IPS DF 6.9 (cell line): Measurements from ENCODE around the gene TMEM269.

ENCODE experiments used
- DNase-seq: peaks from one replicate; pipeline ENCODE4 v3.0.0-alpha.2; 2013; ENCODE audit warnings: low read depth, low spot score
- H3K27ac ChIP-seq: one replicate; pipeline ENCODE4 v1.5.1; 2013; ENCODE audit warnings: low read length, control low read depth
- H3K27me3 ChIP-seq: 2 replicates; pipeline ENCODE4 v1.6.1; 2013; ENCODE audit warnings: mild to moderate bottlenecking, low read length; ENCODE audit not compliant: control insufficient read depth, insufficient read depth
- H3K36me3 ChIP-seq: 2 replicates; pipeline ENCODE4 v1.6.1; 2013; ENCODE audit warnings: low read length; ENCODE audit not compliant: control insufficient read depth, insufficient read depth
- H3K4me1 ChIP-seq: 2 replicates; pipeline ENCODE4 v1.6.1; 2013; ENCODE audit warnings: low read length; ENCODE audit not compliant: control insufficient read depth, insufficient read depth
- H3K4me3 ChIP-seq: 2 replicates; pipeline ENCODE4 v1.5.1; 2013; ENCODE audit warnings: mild to moderate bottlenecking, low read length
- H3K9me3 ChIP-seq: 2 replicates; pipeline ENCODE4 v1.6.1; 2013; ENCODE audit warnings: low read length, inconsistent platforms; ENCODE audit not compliant: control insufficient read depth, insufficient read depth
- WGBS: extraction: QIAGEN DNeasy Blood & Tissue Kit; methylation state at CpG from one replicate; pipeline ENCODE4 v1.1.7; 2013; ENCODE audit warnings: mixed read lengths, missing lambda C conversion rate; ENCODE audit not compliant: insufficient read length, insufficient coverage; 5-methylcytosine and 5-hydroxymethylcytosine counted together

The TMEM269 gene

DNA sequence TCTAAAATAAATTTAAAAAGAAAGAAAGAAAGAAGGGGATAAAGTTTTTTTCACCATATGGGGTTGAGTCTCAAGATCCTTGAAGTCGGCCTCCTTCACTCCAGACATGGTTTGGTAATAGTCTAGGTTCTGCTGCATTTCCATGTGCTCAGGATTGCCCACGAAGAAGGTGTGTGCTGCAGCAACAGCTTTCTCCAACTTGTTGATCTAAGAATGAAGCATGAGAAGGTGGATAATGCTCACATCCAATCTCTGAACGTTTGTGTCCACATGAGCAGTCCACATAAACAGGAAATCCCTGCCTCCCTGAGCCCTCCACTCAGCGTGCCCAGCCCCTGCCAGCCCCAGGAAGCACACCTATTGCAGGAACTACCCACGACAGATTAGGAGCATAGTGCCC lies 22.5 kb upstream of the TMEM269 start:
- DNase-seq: no peak
- H3K36me3 ChIP-seq: no peaks in the 10 kb centered on the region; the same call in 1 of the 2 replicates
- no peak overlapping the region for H3K27ac ChIP-seq
- no CpG with 5 or more reads among the region's 5 CpGs for WGBS
- no peak overlapping the region for H3K4me3 ChIP-seq
- no peaks in the 10 kb centered on the region for H3K9me3 ChIP-seq
- H3K27me3 ChIP-seq: no peaks in the 10 kb centered on the region
- no peaks in the 10 kb centered on the region for H3K4me1 ChIP-seq

DNA sequence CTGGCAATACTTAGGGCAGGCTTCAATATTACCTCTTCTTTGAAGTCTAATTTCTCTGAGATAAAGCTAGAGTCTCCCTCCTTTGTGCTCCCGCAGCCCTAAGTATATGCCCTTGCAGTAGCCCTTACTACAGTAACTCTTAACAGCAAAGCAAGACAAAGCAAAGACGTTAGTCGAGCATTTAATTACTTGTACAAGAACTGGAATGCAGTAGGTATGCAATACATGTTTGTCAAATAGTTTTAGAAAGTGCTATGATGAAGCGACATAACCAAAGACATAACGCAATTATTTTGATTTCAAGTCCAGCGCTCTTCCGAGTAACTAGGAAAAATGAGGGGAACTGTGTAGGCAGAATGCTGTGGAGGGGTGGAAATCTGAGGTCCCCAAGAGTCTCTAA lies 19.5 kb upstream of the TMEM269 start:
- H3K27ac ChIP-seq: no peak overlapping the region
- H3K9me3 ChIP-seq: no peaks in the 10 kb centered on the region
- H3K4me1 ChIP-seq: no peaks in the 10 kb centered on the region
- no peaks in the 10 kb centered on the region for H3K27me3 ChIP-seq
- no peak overlapping the region; the same call in 1 of the 2 replicates for H3K4me3 ChIP-seq
- no peaks in the 10 kb centered on the region for H3K36me3 ChIP-seq
- WGBS: no CpG with 5 or more reads among the region's 7 CpGs
- DNase-seq: no peak

DNA sequence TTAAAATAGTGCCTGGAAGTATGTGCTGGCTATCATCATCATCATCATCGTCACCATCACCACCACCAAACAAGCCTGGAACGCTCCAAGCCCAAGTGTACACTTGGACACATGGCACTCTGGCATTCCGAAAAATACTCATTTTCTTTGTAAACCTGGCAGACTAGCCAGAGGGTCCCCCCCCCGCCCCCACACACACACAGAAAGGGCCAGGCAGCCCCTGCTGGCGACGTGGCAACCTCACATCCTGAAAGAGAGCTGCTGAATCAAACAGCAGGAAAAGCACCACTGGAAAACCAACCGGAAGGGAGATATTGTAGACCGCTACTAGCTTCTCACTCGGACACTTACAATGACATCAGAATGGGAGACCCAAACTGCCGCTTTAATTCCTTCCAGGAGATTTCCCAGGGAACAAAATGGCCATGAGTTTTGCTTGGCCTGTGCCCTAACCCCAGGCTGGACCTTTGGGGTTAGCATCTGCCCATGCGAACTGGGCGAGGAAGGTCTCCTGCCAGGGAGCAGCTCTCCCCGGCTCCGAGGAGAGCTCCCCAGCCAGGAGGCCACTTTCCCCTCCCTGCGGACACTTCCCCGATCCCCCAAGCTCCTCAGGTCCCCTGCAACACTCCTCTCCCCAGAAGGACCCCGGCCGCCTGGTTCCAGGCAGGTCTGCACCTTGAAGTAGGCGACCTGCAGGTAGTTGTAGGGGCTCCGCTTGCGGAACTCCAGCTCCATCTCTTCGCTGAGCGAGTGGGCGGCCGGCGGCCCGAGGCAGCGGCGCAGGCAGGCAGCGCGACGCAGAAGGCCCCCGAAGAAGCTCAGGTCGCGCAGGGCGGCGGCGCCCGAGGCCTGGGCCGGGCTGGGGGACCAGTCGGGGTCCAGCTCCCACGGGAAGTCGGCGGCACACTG lies 18.7 kb upstream of the TMEM269 start:
- Histone ChIP-seq H3K27ac (no peak overlapping the region), H3K9me3 (no peaks in the 10 kb centered on the region), H3K36me3 (no peaks in the 10 kb centered on the region), H3K4me3 (peak overlapping the region; percentile 99), H3K27me3 (no peaks in the 10 kb centered on the region), H3K4me1 (no peaks in the 10 kb centered on the region)
- no CpG with 5 or more reads among the region's 44 CpGs for WGBS
- no peak for DNase-seq

DNA sequence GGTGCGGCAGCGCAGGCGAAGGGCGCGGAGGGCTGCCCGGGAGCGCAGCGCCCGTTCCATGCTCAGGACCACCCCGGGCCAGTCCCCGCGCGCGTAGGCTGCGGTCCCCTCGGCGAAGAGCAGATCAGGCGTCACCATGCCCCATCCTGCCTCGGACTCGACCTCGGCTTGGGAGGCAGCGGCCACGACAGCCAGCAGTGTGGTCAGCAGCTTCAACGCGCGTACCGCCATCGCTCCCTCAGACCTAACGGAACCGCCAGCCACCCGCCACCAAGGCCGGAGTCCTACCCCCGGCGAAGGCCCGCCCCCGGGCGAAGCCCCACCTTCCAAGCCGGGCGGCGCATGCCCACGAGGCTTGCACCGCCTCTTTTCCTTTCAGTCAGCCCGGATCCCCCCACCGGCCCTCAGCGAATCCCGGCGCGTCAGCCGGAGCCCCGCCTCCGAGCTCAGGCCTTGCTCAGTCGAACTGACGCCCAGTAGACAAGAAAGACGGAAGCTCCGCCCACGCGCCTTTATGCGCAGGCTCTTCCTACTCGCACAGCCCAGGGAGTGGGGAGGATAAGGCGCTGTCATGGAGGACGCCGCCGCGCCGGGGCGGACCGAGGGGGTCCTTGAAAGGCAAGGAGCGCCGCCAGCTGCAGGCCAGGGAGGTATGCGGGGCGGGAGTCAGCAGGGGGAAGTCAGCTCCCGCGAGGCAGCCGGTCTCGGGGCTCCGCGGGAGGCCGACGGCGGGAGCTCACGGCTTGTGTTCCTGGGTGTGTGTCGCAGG lies 17.9 kb upstream of the TMEM269 start, which contains the start of the genes C1orf50 and P3H1:
Gene C1orf50, plus strand, starts transcription at position 509 of the 769 bp plus-strand sequence. Its CDS starts 63 bp downstream, at position 572.
Gene P3H1, minus strand, starts transcription at position 288 of the 769 bp plus-strand sequence. Its CDS starts 57 bp downstream, at position 231.
- H3K27ac ChIP-seq: no peak within 1 kb of the TSS

DNA sequence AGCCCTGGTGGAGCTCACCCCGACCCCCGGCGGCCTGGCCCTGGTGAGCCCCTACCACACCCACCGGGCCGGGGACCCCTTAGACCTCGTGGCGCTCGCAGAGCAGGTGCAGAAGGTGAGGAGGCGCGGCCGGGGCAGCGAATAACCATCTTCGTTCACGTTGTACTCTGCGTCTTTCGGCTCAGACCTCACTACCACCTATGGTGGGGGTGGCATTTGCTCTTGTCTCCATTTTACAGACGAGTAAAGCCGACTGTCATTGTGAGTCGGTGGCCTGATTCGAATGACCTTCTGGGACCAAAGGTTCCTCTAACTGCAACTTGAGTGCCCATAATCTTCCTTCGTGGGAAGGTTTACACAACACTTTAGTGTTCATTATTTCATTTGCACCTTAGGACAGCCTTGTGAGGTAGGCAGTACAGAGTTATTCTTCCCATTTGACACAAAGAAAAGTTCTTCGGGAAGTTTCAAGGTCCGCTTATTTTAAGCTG lies 17.2 kb upstream of the TMEM269 start:
- no peak overlapping the region for H3K27ac ChIP-seq

More for the DNA sequence above, 17.9 kb upstream of the TMEM269 start, which contains the start of the genes C1orf50 and P3H1:
- peak within 1 kb of the TSS; percentile 99 for H3K4me3 ChIP-seq
- H3K36me3 ChIP-seq: no peaks in the 10 kb centered on the region
- no peaks in the 10 kb centered on the region for H3K27me3 ChIP-seq
- no peaks in the 10 kb centered on the region for H3K9me3 ChIP-seq
- no peaks in the 10 kb centered on the region for H3K4me1 ChIP-seq
- no CpG with 5 or more reads among the region's 82 CpGs for WGBS
- peak; percentile 98 for DNase-seq

DNA sequence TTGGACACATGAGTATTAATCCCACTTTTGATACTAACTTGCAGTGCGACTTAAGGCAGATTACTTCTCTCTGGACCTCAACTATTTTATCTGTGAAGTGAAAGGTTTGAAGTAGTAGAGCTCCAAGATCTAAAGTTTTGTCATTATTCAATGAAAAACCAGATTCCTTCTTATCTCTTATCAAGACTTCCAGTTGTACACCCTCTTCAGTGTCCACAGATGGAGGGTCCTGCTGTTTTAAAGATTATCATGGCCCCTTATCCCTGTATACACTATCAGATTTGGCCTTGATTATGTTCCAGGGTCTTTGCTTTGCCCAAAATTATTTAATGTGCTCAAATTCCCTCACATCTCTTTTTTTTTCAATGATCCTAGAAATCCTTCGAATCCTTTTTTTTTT lies 16.6 kb upstream of the TMEM269 start:
- Histone ChIP-seq H3K27ac (no peak overlapping the region), H3K4me3 (no peak overlapping the region), H3K9me3 (no peaks in the 10 kb centered on the region), H3K4me1 (no peaks in the 10 kb centered on the region), H3K36me3 (no peaks in the 10 kb centered on the region), H3K27me3 (no peaks in the 10 kb centered on the region)
- DNase-seq: no peak
- WGBS: no CpG with 5 or more reads among the region's 2 CpGs

More for the DNA sequence above, 17.2 kb upstream of the TMEM269 start:
- H3K36me3 ChIP-seq: no peaks in the 10 kb centered on the region
- WGBS: no CpG with 5 or more reads among the region's 23 CpGs
- H3K4me1 ChIP-seq: no peaks in the 10 kb centered on the region
- H3K9me3 ChIP-seq: no peaks in the 10 kb centered on the region
- no peaks in the 10 kb centered on the region for H3K27me3 ChIP-seq
- peak overlapping the region; percentile 97 for H3K4me3 ChIP-seq
- no peak for DNase-seq

DNA sequence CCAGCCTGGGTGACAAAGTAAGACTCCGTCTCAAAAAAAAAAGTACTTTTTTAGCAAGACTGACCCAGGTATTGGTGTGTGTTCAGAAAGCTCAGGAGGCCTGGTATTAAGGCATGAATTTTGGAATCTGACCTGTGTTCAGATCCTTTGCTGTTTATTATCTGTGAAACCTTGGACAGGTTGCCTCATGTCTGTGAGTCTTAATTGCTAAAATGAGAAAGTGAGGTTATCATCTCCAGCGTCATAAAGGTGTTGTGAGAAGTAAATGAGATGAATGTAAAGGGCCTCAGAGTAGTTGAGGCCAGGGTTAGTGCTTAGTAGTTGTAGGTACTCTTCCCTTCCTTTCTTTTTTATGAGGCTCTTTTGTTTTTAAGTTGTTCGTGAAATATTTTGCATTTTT lies 15.0 kb upstream of the TMEM269 start:
- Histone ChIP-seq H3K4me3 (no peak overlapping the region), H3K4me1 (no peaks in the 10 kb centered on the region), H3K36me3 (no peaks in the 10 kb centered on the region; the same call in 1 of the 2 replicates), H3K27me3 (no peaks in the 10 kb centered on the region), H3K9me3 (no peaks in the 10 kb centered on the region), H3K27ac (no peak overlapping the region)
- WGBS: no CpG with 5 or more reads among the region's 3 CpGs
- no peak for DNase-seq

DNA sequence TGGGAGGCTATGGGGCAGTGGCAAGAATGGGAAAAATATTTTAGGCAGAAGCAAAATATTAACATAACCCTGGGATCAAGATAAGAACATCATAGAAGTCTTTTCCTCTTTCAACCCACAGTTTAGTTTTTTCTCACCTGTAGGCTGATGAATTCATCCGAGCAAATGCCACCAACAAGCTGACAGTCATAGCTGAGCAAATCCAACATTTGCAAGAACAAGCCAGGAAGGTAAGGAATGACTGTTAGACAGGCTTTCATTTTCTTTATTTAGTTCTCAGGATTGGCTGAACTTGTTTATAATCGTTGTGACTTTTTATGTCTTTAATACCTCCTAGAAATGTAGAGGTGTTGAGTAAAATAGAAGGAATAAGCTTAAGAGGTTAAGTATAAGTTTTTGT lies 11.4 kb upstream of the TMEM269 start:
- WGBS: no CpG with 5 or more reads among the region's 2 CpGs
- Histone ChIP-seq H3K4me3 (no peak overlapping the region), H3K27me3 (no peaks in the 10 kb centered on the region), H3K27ac (no peak overlapping the region), H3K9me3 (no peaks in the 10 kb centered on the region), H3K4me1 (no peaks in the 10 kb centered on the region), H3K36me3 (peaks cover 12% of the 10 kb centered on the region)
- DNase-seq: no peak

DNA sequence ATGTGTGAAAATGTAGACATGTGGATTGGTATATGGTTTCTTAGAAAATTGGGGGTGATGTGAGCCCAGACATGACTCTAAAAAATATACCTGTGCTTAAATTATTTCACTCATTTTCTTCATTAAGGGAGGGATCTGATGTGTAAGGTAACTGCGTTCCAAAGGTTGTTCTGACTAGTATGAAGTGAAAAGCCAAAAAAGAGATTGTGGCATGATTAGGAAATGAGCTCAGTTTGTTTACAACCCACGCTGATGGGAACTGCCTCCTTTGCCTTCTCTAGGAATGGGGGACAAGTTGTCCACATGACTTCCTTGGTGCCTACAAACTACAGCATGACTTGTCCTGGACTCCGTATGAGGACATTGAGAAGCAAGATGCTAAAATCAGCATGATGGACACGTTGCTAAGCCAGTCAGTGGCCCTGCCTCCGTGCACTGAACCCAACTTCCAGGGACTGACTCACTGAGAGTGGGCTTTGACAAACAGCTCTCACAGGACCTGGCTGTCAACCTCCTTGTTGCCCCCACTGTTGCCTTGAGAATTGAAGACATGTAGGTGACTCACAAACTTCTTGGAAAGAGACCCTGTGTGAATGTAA lies 9.8 kb upstream of the TMEM269 start:
- no CpG with 5 or more reads among the region's 5 CpGs for WGBS
- Histone ChIP-seq H3K27me3 (no peaks in the 10 kb centered on the region), H3K4me1 (no peaks in the 10 kb centered on the region), H3K27ac (no peak overlapping the region), H3K9me3 (no peaks in the 10 kb centered on the region), H3K4me3 (no peak overlapping the region), H3K36me3 (peaks cover 12% of the 10 kb centered on the region)
- DNase-seq: no peak

DNA sequence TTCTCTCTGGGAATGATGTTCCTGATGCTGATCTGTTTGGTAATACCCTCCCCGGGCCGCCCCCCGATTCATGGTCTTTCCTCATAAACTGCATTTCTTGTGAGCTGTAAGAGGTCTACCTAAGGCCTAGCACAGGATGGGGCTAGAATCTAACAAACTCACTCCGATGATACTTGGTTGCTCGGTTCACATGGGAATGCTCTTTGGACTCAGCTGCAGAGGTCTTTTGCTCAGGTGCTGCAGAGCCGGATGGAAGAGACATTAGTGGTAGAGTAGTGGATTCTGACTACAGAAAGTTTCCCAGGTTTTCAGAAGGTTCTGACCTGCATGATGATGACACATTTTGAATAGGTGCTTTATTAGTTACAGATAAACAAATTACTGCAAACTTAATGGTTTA lies 8.3 kb upstream of the TMEM269 start:
- Histone ChIP-seq H3K27me3 (no peaks in the 10 kb centered on the region), H3K4me1 (no peaks in the 10 kb centered on the region), H3K27ac (no peak overlapping the region), H3K9me3 (no peaks in the 10 kb centered on the region), H3K36me3 (peaks cover 17% of the 10 kb centered on the region), H3K4me3 (no peak overlapping the region)
- no peak for DNase-seq
- WGBS: no CpG with 5 or more reads among the region's 6 CpGs
